ENCODE results near the gene CAMK1D.

The CAMK1D gene

DNA sequence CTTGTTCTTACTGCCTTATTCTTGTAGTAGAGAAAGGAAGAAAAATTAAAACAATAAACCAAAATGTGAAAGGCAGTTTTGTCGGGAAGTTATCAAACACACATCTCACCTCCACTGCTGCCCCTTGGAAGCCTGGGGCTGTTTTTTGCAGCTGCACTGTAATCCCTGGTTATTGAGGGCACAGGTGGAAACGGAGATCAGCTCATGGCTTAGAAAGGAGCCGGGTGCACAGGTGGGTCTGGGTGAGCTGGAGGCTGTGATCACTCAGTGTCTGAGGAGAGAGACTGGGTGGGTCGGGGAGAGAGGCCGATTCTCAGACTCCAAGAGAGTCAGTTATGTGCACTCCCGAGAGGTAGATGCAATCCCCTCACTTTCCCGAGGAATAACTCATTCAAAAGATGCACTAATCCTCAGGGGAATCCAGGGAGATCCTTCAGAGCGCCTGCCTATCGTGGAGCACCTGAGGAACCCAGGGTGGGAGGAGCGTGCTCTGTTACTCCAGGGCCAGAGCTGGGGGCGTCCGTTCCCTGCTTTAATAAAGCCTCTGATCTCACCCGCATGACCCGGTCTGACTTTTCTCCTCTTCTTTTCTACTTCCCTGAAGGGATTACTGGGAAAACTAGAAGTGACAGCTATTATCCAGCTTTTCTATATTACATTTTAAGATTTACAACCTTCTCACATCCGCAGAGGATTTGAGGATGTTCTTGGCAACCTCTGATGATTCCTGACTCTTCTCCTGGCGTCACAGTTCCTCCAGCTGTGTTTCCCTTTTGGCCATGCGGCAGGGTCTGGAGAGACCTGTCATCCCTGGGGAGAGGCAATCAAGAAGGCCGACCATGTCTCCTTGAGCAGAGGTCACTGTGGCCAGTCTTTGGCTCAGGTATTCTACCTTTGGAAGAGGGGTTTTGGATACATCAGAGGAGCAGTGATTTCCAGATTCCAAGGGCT lies 82.1 kb downstream of the CAMK1D start:
- no peak for TF ChIP-seq KLF10 (tag by site-specific recombination; IDR thresholded peaks at IDR 0.05)
- TF ChIP-seq ZBTB44 (tag by site-specific recombination; IDR thresholded peaks at IDR 0.05): no peak
- TF ChIP-seq GLI2 (tag by site-specific recombination; IDR thresholded peaks at IDR 0.05; ENCODE audit: borderline replicate concordance, low read depth): no peak
- CTCF ChIA-PET: no interaction called here
- Histone ChIP-seq H3K4me3 (ENCODE audit: low read depth, low read length) (no peak overlapping the region), H3K4me1 (ENCODE audit: control insufficient read depth, insufficient read depth, low read length) (peaks cover 6% of the 10 kb centered on the region; the same call in 1 of the 2 replicates), H3K36me3 (ENCODE audit: control insufficient read depth in 2 of 2, insufficient read depth in 1 of 2, low read length in 2 of 2) (no peaks in the 10 kb centered on the region), H3K27ac (ENCODE audit: extremely low read depth, low read depth, low read length) (no peak overlapping the region), H3K9me3 (ENCODE audit: control insufficient read depth, insufficient read depth, low read depth, low read length) (no peaks in the 10 kb centered on the region)
- POLR2A ChIA-PET: no interaction called here

DNA sequence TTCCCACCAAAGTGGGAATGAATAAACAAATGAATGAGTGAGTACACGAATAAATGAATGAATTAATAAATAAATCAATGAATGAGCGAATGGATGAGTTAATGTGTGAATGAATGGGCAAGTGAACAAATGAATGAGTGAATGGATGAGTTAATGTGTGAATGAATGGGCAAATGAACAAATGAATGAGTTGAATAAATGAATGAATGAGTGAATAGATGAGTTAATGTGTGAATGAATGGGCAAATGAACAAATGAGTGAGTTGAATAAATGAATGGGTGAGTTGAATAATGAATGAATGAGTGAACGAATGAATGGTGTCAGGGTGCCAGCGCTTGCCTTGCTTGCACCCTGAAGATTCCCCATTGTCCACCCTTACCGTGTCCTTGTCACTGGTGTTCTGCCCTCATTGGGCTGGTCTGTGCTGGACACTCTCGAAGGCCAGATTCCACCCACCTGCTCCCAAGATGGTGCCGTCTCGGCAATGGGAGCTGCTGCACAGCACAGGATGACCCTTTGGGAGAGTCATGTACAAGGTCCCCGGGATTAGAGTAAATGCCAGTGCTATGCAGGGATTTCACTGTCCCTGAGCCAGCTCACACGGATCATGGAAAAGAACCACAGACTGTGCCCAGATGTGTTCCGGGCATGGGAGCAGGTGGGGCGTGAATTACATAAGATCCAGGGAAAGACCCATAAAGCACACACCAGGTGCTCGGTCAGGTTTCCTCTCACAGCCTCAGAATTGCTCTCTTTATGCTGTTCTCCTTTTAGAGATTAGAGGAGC lies 83.2 kb downstream of the CAMK1D start:
- CTCF ChIA-PET: no interaction called here
- POLR2A ChIA-PET: no interaction called here
- Histone ChIP-seq H3K36me3 (ENCODE audit: control insufficient read depth in 2 of 2, insufficient read depth in 1 of 2, low read length in 2 of 2) (no peaks in the 10 kb centered on the region), H3K9me3 (ENCODE audit: control insufficient read depth, insufficient read depth, low read depth, low read length) (no peaks in the 10 kb centered on the region), H3K4me3 (ENCODE audit: low read depth, low read length) (no peak overlapping the region), H3K4me1 (ENCODE audit: control insufficient read depth, insufficient read depth, low read length) (peaks cover 6% of the 10 kb centered on the region; the same call in 1 of the 2 replicates), H3K27ac (ENCODE audit: extremely low read depth, low read depth, low read length) (no peak overlapping the region)
- TF ChIP-seq ZNF350 (tag by site-specific recombination; IDR thresholded peaks at IDR 0.05) (no peak), SP7 (tag by site-specific recombination; IDR thresholded peaks at IDR 0.05) (no peak), GLIS2 (tag by site-specific recombination; IDR thresholded peaks at IDR 0.05) (no peak), ZNF112 (tag by site-specific recombination; IDR thresholded peaks at IDR 0.05) (no peak), ZNF24 (tag by site-specific recombination; IDR thresholded peaks at IDR 0.05) (peak; percentile 97), PRDM6 (tag by site-specific recombination; IDR thresholded peaks at IDR 0.05) (no peak), IKZF3 (tag by site-specific recombination; IDR thresholded peaks at IDR 0.05) (peak; percentile 33; the same call in 1 of the 2 replicates), ZNF366 (tag by site-specific recombination; conservative IDR thresholded peaks at IDR 0.05) (peak; percentile 54)
- TF ChIP-seq, protein P1, sequence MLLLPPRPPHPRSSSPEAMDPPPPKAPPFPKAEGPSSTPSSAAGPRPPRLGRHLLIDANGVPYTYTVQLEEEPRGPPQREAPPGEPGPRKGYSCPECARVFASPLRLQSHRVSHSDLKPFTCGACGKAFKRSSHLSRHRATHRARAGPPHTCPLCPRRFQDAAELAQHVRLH (tag by site-specific recombination; IDR thresholded peaks at IDR 0.05): 0 out of 2 replicates have a peak, but pooled peaks have one; percentile 38

GRCh38 chr10:12434277-12434676 lies 84.9 kb downstream of the CAMK1D start:
- H3K36me3 ChIP-seq (ENCODE audit: control insufficient read depth in 2 of 2, insufficient read depth in 1 of 2, low read length in 2 of 2): no peaks in the 10 kb centered on the region
- peaks cover 6% of the 10 kb centered on the region; the same call in 1 of the 2 replicates for H3K4me1 ChIP-seq (ENCODE audit: control insufficient read depth, insufficient read depth, low read length)
- no peak overlapping the region for H3K4me3 ChIP-seq (ENCODE audit: low read depth, low read length)
- ChIA-PET CTCF (interaction anchor here (0.6 kb wide), 1 partner anchor 819 kb away, joined by 3 read pairs; no protein-coding TSS in a partner anchor), POLR2A (no interaction called here)
- no peaks in the 10 kb centered on the region for H3K9me3 ChIP-seq (ENCODE audit: control insufficient read depth, insufficient read depth, low read depth, low read length)
- H3K27ac ChIP-seq (ENCODE audit: extremely low read depth, low read depth, low read length): no peak overlapping the region
- TF ChIP-seq ZNF211 (tag by site-specific recombination; IDR thresholded peaks at IDR 0.05; ENCODE audit: low read depth) (no peak), ZNF146 (tag by site-specific recombination; IDR thresholded peaks at IDR 0.05) (no peak), ZNF426 (tag by site-specific recombination; IDR thresholded peaks at IDR 0.05) (no peak), ZNF174 (tag by site-specific recombination; IDR thresholded peaks at IDR 0.05) (no peak), ZNF544 (tag by site-specific recombination; IDR thresholded peaks at IDR 0.05) (no peak), FEZF1 (tag by site-specific recombination; IDR thresholded peaks at IDR 0.05) (no peak), OVOL3 (tag by site-specific recombination; IDR thresholded peaks at IDR 0.05) (no peak), ZNF48 (tag by site-specific recombination; IDR thresholded peaks at IDR 0.05) (no peak)
- TF ChIP-seq, protein P2, sequence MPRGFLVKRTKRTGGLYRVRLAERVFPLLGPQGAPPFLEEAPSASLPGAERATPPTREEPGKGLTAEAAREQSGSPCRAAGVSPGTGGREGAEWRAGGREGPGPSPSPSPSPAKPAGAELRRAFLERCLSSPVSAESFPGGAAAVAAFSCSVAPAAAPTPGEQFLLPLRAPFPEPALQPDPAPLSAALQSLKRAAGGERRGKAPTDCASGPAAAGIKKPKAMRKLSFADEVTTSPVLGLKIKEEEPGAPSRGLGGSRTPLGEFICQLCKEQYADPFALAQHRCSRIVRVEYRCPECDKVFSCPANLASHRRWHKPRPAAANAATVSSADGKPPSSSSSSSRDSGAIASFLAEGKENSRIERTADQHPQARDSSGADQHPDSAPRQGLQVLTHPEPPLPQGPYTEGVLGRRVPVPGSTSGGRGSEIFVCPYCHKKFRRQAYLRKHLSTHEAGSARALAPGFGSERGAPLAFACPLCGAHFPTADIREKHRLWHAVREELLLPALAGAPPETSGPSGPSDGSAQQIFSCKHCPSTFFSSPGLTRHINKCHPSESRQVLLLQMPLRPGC (tag by site-specific recombination; IDR thresholded peaks at IDR 0.05): no peak
- TF ChIP-seq, protein P3, sequence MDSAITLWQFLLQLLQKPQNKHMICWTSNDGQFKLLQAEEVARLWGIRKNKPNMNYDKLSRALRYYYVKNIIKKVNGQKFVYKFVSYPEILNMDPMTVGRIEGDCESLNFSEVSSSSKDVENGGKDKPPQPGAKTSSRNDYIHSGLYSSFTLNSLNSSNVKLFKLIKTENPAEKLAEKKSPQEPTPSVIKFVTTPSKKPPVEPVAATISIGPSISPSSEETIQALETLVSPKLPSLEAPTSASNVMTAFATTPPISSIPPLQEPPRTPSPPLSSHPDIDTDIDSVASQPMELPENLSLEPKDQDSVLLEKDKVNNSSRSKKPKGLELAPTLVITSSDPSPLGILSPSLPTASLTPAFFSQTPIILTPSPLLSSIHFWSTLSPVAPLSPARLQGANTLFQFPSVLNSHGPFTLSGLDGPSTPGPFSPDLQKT (IDR thresholded peaks at IDR 0.05; ENCODE audit: borderline replicate concordance, low read depth, low read length): no peak

Measured in HEK293 (cell line).